AG04449 (cell line): ENCODE results near the gene TPCN2.

ENCODE experiments used
- CTCF ChIA-PET: fragments of 350-600 bp; formaldehyde crosslinking; extraction: SDS; loops from one replicate; lab custom pipeline; 2021; ENCODE audit warnings: antibody characterized with exemption; lab: Yijun Ruan, JAX
- POLR2A ChIA-PET: fragments of 400-600, 350-600 bp; formaldehyde crosslinking; extraction: SDS; loops from one replicate; lab custom pipeline; 2020; ENCODE audit warnings: antibody characterized with exemption, inconsistent platforms; lab: Yijun Ruan, JAX
- DNase-seq: peaks from one replicate; pipeline ENCODE4 v3.0.0-alpha.2; 2010; ENCODE audit warnings: low read depth, low spot score
- H3K4me3 ChIP-seq: 2 replicates; pipeline ENCODE4 v1.5.1; 2011; ENCODE audit warnings: low read depth, mild to moderate bottlenecking, control low read depth, low read length
- CTCF ChIP-seq: IDR thresholded peaks from one replicate; pipeline ENCODE4 v1.5.1; 2011; ENCODE audit warnings: mild to moderate bottlenecking, moderate library complexity, low read length, control low read depth, inconsistent platforms; ENCODE audit not compliant: insufficient read depth; ENCODE audit errors: missing control alignments

The TPCN2 gene

GRCh38 chr11:69085490-69086095 is 36.9 kb downstream of the TPCN2 start:
- no peak overlapping the region for H3K4me3 ChIP-seq
- DNase-seq = no peak
- ChIA-PET CTCF (interaction anchor here (1.0 kb wide), 1 partner anchor 10 kb away, joined by 3 read pairs; no protein-coding TSS in a partner anchor), POLR2A (no interaction called here)
- no peak for TF ChIP-seq CTCF

- DNase-seq = no peak
- no peak overlapping the region for H3K4me3 ChIP-seq
- CTCF ChIA-PET = interaction anchor here (0.9 to 6.8 kb wide), 5 partner anchors 9 to 128 kb away, joined by 3 to 44 read pairs (median 3); no protein-coding TSS in a partner anchor
- POLR2A ChIA-PET = no interaction called here
- peak; percentile 11 for TF ChIP-seq CTCF
Measured at GRCh38 chr11:69086152-69087132, 37.7 kb downstream of the TPCN2 start.

GRCh38 chr11:69087133-69087524 is 38.4 kb downstream of the TPCN2 start:
- DNase-seq = no peak
- no peak overlapping the region for H3K4me3 ChIP-seq
- CTCF ChIA-PET = interaction anchor here (0.9 to 6.8 kb wide), 7 partner anchors 8 to 584 kb away, joined by 3 to 44 read pairs (median 4); no protein-coding TSS in a partner anchor
- POLR2A ChIA-PET = no interaction called here
- no peak for TF ChIP-seq CTCF

GRCh38 chr11:69087811-69088210 is 39.1 kb downstream of the TPCN2 start:
- TF ChIP-seq CTCF = no peak
- no peak overlapping the region for H3K4me3 ChIP-seq
- ChIA-PET POLR2A (no interaction called here), CTCF (interaction anchor here (0.6 to 6.8 kb wide), 10 partner anchors 9 to 587 kb away, joined by 3 to 44 read pairs (median 3); no protein-coding TSS in a partner anchor)
- no peak for DNase-seq

- H3K4me3 ChIP-seq = no peak overlapping the region
- CTCF ChIA-PET = interaction anchor here (0.7 to 6.8 kb wide), 19 partner anchors 10 to 581 kb away, joined by 3 to 44 read pairs (median 3); partner anchors contain the start of gene MRGPRF
- peak; percentile 77 for TF ChIP-seq CTCF
- POLR2A ChIA-PET = no interaction called here
- DNase-seq = no peak
Measured at GRCh38 chr11:69088676-69089146, 40.0 kb downstream of the TPCN2 start.
